Astrocyte of the cerebellum (primary cell): Measurements from ENCODE around the gene C1orf174.

Source experiments
- DNase-seq: peaks from one replicate; pipeline ENCODE4 v3.0.0-alpha.2; 2011; ENCODE audit warnings: low read depth
- H3K4me3 ChIP-seq: 2 replicates; pipeline ENCODE4 v1.5.1; 2011; ENCODE audit warnings: mild to moderate bottlenecking, low read depth, low read length, moderate library complexity
- in situ Hi-C: cut with HindIII; loops from 2 replicates; pipeline ENCODE4 v1.10.0; 2017; ENCODE audit warnings: low sequenced_read_pairs
- TF ChIP-seq, protein P1 (sequence below): IDR thresholded peaks from 2 replicates; pipeline ENCODE4 v1.5.1; 2012; ENCODE audit warnings: low read length, low read depth, moderate library complexity, mild to moderate bottlenecking; ENCODE audit errors: missing control alignments

Gene C1orf174

DNA sequence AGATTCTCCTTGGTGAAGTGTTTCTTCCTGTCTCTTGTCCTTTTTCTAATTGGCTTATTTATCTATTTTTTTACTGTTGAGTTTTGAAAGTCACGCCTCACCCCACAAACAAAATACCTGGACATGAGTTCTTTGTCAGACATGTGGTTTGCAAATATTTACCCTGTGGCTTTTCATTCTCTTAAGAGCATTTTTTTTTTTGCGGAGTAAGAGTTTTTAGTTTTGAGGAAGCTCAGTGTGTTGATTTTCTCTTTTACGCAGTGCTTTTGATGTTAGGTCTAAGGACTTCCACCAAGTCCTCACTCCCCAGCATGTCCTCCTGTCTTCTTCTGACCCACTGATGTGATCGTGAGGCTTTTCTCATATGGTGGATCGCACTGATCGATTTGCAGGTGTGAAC is 35.2 kb downstream of the C1orf174 start:
- no peak for DNase-seq
- in situ Hi-C loops = no loop called here
- H3K4me3 ChIP-seq = no peak overlapping the region
- TF ChIP-seq, protein P1, sequence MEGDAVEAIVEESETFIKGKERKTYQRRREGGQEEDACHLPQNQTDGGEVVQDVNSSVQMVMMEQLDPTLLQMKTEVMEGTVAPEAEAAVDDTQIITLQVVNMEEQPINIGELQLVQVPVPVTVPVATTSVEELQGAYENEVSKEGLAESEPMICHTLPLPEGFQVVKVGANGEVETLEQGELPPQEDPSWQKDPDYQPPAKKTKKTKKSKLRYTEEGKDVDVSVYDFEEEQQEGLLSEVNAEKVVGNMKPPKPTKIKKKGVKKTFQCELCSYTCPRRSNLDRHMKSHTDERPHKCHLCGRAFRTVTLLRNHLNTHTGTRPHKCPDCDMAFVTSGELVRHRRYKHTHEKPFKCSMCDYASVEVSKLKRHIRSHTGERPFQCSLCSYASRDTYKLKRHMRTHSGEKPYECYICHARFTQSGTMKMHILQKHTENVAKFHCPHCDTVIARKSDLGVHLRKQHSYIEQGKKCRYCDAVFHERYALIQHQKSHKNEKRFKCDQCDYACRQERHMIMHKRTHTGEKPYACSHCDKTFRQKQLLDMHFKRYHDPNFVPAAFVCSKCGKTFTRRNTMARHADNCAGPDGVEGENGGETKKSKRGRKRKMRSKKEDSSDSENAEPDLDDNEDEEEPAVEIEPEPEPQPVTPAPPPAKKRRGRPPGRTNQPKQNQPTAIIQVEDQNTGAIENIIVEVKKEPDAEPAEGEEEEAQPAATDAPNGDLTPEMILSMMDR = no peak

DNA sequence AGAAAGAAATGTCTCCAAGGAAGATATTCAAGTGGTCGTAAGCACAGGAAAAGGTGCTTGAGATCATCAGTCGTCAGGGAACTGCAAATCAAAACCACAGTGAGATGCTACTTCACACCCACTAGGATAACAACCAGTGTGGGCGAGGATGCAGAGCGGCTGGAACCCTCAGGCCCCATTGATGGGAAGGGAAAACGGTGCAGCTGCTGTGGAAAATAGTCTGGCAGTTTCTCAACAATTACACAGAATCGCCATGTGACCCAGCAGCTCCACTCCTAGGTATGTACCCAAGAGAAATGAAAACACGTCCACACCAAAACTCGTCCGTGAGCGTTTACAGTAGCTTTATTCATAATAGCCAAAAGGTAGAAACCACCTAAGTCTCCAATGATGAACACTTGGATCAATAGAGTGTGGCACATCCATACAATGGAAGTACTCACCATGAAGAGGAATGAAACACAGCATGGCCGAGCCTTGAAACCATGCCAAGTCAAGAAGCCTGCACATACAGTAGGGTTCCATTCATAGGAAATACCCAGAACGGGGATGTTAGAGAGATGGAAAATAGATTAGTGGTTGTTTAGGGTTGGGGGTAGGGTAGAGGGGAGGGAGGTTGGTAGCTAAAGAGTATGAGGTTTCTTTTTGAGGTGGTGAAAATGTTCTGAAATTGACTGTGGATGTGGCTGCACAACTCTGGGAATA is 36.7 kb downstream of the C1orf174 start:
- no peak overlapping the region for H3K4me3 ChIP-seq
- TF ChIP-seq, protein P1 = no peak
- in situ Hi-C loops = no loop called here
- no peak for DNase-seq

DNA sequence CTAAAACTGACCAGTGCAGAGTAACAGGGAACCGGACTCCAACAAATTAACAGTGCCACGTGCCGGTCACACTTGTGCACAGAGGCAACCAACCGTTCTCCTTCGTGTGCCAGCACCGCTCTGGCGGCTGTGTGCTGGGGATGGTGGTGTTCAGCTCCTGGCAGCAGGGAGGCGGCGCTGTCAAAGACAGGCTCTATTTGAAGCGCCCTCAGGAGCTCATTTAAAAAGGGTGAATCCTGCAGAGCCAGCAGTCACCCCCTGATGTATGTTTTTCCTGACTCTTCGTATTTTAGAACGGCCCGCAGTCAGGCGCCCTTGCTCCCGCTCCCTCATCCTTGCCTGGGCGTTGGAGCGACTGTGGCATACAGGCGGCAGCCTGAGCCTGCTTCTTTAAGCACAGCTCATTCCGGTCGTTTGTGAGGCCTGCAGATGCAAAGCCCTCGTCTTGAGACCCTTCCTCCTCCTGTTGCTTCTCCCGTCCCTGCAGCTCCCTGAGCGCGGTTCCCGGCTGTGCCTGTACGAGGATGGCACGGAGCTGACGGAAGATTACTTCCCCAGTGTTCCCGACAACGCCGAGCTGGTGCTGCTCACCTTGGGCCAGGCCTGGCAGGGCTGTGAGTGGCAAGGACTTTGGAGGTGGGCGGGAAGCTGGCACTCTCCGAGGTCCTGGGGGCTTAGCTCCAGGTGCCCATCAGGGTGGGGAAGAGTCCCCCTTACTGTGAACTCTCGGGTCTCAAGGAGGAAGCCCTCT is 41.7 kb downstream of the C1orf174 start:
- in situ Hi-C loops = no loop called here
- no peak for DNase-seq
- TF ChIP-seq, protein P1 = peak; percentile 38
- H3K4me3 ChIP-seq = peak overlapping the region; percentile 87

DNA sequence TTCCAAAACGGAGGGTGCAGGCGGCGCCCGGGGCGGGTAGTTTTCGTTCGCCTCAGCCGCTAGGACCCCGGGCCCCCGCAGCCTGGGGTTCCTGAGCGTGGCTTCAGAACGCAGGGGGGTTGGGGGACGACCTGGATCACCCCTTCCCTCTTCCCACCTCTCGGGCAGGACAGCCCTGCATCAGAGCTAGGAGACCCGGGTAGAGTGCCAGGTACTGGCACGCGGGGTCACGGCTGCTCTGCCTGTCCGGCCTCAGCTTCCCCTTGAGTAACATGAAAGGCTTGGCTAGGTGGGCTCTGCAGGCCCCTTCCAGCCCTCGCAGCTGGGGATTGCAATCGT is 42.3 kb downstream of the C1orf174 start:
- H3K4me3 ChIP-seq = peak overlapping the region; percentile 87
- in situ Hi-C loops = no loop called here
- DNase-seq = no peak
- TF ChIP-seq, protein P1 = no peak

DNA sequence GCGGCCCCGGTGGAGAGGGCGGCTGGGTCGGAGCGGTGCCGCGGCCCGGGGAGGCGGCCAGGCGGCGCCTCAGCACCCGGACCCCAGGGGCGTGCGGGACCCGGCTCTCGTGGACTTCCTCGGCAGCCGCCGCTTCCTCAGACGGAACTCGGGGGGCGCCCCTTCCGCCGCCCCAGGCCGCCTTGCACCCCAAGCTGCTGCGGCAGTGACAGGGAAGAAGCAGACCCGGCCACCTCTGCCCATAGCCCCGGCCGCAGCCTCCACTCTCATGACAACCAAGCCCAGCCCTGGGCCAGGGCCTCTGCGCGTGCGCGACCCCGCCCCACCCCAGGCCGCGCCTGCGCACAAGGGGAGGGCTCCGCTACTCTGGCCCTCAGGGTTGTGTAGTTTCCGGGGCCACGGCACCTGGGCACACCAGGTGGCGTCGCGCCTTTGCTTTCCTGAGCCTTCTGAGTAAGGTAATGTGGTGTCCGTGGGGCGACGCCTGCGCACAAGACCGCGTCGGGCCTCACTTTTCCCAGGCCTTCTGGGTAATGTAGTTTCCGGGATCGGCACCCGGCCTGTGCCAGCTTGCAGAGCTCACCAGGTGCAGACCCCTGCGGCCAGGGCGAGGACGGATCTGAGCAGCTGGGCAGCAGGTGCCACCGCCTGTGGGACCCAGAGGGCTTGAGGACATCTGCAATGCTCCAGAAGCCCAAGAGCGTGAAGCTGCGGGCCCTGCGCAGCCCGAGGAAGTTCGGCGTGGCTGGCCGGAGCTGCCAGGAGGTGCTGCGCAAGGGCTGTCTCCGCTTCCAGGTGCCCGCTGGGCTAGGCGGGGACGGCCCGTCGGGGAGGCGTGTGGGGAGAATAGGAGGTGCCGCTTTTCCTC is 42.9 kb downstream of the C1orf174 start, which contains the start of the genes CEP104 and DFFB:
Gene CEP104 (minus strand): TSS at position 289 of the 868 bp plus-strand sequence. CDS start 4,804 bp downstream, outside the sequence.
Gene DFFB (plus strand): TSS at position 554 of the 868 bp plus-strand sequence. CDS start 128 bp downstream, at position 682.
- peak; percentile 63 for DNase-seq
- in situ Hi-C loops = no loop called here
- H3K4me3 ChIP-seq = peak within 1 kb of the TSS; percentile 87
- TF ChIP-seq, protein P1 = no peak
